T47D (cell line): ENCODE results near the gene KCNJ16.

Source experiments
- DNase-seq, 2 experiments: peaks; one replicate each; pipeline versions ENCODE4 v3.0.0 to v3.0.0-alpha.2; 2011 to 2012; ENCODE audit warnings: low read depth in 1 of 2, low spot score in 1 of 2
- JUND ChIP-seq: IDR thresholded peaks from 2 replicates; pipeline ENCODE4 v1.6.1; 2012; ENCODE audit warnings: low read depth
- in situ Hi-C: cut with HindIII; loops from 2 replicates; pipeline ENCODE4 v1.10.0; 2016; ENCODE audit warnings: low sequenced_read_pairs, low pct_unique_long_range_greater_than_20kb

Gene KCNJ16

GRCh38 chr17:70091696-70092095 is 16.7 kb downstream of the KCNJ16 start:
- no peak for TF ChIP-seq JUND
- in situ Hi-C loops = no loop called here
- DNase-seq = no peak

GRCh38 chr17:70093163-70093562 is 18.1 kb downstream of the KCNJ16 start:
- DNase-seq = no peak
- no peak for TF ChIP-seq JUND

GRCh38 chr17:70095455-70095854 is 20.4 kb downstream of the KCNJ16 start:
- no peak for DNase-seq
- TF ChIP-seq JUND = no peak
- in situ Hi-C loops = no loop called here

More at GRCh38 chr17:70093163-70093562, 18.1 kb downstream of the KCNJ16 start:
- in situ Hi-C loops = no loop called here

GRCh38 chr17:70096861-70097260 is 21.8 kb downstream of the KCNJ16 start:
- no peak for DNase-seq

GRCh38 chr17:70098030-70098429 is 23.0 kb downstream of the KCNJ16 start:
- DNase-seq = no peak
- no peak for TF ChIP-seq JUND
- in situ Hi-C loops = no loop called here

More at GRCh38 chr17:70096861-70097260, 21.8 kb downstream of the KCNJ16 start:
- in situ Hi-C loops = no loop called here
- no peak for TF ChIP-seq JUND

GRCh38 chr17:70099294-70099693 is 24.3 kb downstream of the KCNJ16 start:
- DNase-seq = no peak
- TF ChIP-seq JUND = no peak
- in situ Hi-C loops = no loop called here

GRCh38 chr17:70099884-70100283 is 24.9 kb downstream of the KCNJ16 start:
- TF ChIP-seq JUND = no peak
- DNase-seq = no peak
- in situ Hi-C loops = no loop called here

GRCh38 chr17:70100983-70101382 is 26.0 kb downstream of the KCNJ16 start:
- no peak for TF ChIP-seq JUND
- DNase-seq = peak in 1 of 2 experiments; percentile 19
- in situ Hi-C loops = no loop called here

- TF ChIP-seq JUND = no peak
- in situ Hi-C loops = no loop called here
- no peak for DNase-seq
Measured at GRCh38 chr17:70102531-70102930, 27.5 kb downstream of the KCNJ16 start.

GRCh38 chr17:70104791-70105523 is 29.9 kb downstream of the KCNJ16 start:
- TF ChIP-seq JUND = no peak
- DNase-seq = no peak
- in situ Hi-C loops = no loop called here

GRCh38 chr17:70105641-70106040 is 30.6 kb downstream of the KCNJ16 start:
- no peak for TF ChIP-seq JUND
- no peak for DNase-seq
- in situ Hi-C loops = no loop called here

- no peak for TF ChIP-seq JUND
- in situ Hi-C loops = no loop called here
- DNase-seq = no peak
Measured at GRCh38 chr17:70106551-70106950, 31.5 kb downstream of the KCNJ16 start.

GRCh38 chr17:70107441-70107840 is 32.4 kb downstream of the KCNJ16 start:
- in situ Hi-C loops = no loop called here
- no peak for DNase-seq
- TF ChIP-seq JUND = no peak

- TF ChIP-seq JUND = no peak
- no peak for DNase-seq
- in situ Hi-C loops = no loop called here
Measured at GRCh38 chr17:70107904-70108565, 33.0 kb downstream of the KCNJ16 start.
